Measurements from ENCODE around the gene FAM47E. TPM values are rescaled to one million over a fixed set of nuclear protein-coding genes. Genes with fewer than 3 reads are reported as not detected.

Gene FAM47E
- total and polyA plus RNA-seq, 7 donors = 1.7 to 6.0 (median 2.6) TPM

DNA sequence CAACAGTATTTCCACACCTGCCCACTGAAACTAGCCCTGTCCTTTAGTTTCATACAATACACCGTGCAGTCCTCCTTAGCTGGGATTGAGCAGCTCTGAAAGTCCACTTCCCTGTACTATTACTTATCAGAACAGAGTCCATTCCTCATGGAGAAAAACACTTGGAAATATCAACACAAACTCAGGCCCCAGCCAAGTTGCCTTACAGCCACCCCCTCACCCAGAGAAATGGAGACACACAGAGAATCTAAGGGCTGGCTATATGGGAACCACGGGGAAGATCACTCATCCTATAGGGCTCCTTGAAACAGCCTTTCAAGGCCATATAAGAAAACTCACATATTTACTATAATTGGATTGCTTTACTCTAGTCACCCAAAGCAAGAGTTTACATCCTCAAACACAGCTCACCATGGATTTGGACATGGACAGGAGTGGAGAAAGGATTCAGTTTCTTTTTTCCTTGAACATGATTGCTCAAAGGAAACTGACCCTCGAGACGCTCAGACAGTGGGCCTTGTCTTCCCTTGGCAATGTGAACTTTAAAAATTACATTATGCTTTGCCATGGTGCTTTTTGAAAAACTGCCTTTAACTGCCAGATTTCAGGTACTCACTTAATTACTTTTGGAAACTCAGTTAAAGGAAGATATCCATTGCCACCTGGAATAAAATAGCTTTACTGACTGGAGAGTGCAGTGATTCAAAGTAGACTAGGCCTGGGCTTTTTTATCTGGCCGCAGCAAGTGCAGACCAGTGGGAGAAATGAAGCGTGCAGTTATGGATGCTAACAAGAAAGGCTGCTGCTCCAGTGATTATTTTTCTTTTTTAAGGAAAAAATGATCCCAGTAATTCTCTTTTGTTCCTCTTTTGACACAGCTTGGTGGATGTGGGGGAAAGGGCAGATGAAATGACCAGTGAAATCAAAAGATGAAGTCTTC lies 39.5 kb upstream of the FAM47E start:
- Histone ChIP-seq H3K27me3 (no peaks in the 10 kb centered on the region), H3K36me3 (no peaks in the 10 kb centered on the region), H3K9me3 (no peaks in the 10 kb centered on the region), H3K27ac (peak overlapping the region; percentile 93 to 99 (median 96)), H3K4me1 (peaks cover 0 to 70% (median 66%) of the 10 kb centered on the region in 4 donors), H3K4me3 (peak overlapping the region; percentile 61 to 79 (median 73))
- 15 to 48% methylated on average over 6 of the region's 6 CpGs for WGBS, 2 donors
- intact Hi-C loops (cut with DNase I) = loop anchor here (2.0 to 10.0 kb wide), 4 partner anchors 13 to 863 kb away; partner anchors contain the start of genes CCNI and FAM47E
- DNase-seq = no peak
- TF ChIP-seq, protein P1, sequence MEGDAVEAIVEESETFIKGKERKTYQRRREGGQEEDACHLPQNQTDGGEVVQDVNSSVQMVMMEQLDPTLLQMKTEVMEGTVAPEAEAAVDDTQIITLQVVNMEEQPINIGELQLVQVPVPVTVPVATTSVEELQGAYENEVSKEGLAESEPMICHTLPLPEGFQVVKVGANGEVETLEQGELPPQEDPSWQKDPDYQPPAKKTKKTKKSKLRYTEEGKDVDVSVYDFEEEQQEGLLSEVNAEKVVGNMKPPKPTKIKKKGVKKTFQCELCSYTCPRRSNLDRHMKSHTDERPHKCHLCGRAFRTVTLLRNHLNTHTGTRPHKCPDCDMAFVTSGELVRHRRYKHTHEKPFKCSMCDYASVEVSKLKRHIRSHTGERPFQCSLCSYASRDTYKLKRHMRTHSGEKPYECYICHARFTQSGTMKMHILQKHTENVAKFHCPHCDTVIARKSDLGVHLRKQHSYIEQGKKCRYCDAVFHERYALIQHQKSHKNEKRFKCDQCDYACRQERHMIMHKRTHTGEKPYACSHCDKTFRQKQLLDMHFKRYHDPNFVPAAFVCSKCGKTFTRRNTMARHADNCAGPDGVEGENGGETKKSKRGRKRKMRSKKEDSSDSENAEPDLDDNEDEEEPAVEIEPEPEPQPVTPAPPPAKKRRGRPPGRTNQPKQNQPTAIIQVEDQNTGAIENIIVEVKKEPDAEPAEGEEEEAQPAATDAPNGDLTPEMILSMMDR (IDR thresholded peaks at IDR 0.05) = no peak
- TF ChIP-seq EP300 (IDR thresholded peaks at IDR 0.05) = no peak
- no peak for TF ChIP-seq POLR2AphosphoS5 (IDR thresholded peaks at IDR 0.05)
- no peak for TF ChIP-seq POLR2A (IDR thresholded peaks at IDR 0.05)

DNA sequence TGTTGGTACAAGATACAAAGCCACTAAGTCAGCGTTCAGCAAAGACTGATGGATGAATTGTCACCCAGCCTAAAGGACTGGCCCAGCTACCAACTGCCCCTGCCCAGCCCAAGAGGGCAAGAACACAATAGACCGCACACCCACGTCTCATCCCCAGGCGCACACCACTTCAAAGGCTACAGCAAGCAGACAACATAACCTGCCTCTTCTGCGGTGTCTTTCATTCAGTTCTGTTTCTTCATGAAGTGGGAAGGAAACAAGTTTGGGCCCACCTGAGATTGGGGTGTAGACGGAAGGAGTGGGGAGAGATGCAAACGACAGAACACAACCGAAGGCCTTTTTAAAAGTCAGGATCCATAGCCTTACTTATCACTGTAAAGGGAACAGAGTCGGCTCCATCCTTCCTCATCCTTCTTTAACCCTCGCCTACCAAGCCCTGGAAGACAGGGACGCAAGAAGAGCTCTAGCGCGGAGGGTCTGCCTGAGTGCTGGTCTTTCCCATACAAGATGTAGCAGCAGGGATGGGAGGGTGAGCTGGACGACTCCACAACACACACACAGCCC lies 38.6 kb upstream of the FAM47E start:
- Histone ChIP-seq H3K27me3 (no peaks in the 10 kb centered on the region), H3K27ac (peak overlapping the region; percentile 93 to 99 (median 96)), H3K4me3 (peak overlapping the region; percentile 61 to 79 (median 73)), H3K4me1 (peaks cover 0 to 62% (median 57%) of the 10 kb centered on the region in 4 donors), H3K36me3 (no peaks in the 10 kb centered on the region), H3K9me3 (no peaks in the 10 kb centered on the region)
- no peak for DNase-seq
- TF ChIP-seq EP300 (IDR thresholded peaks at IDR 0.05) = no peak
- no peak for TF ChIP-seq POLR2AphosphoS5 (IDR thresholded peaks at IDR 0.05)
- TF ChIP-seq, protein P1 (IDR thresholded peaks at IDR 0.05) = no peak
- no peak for TF ChIP-seq POLR2A (IDR thresholded peaks at IDR 0.05)
- intact Hi-C loops (cut with DNase I) = loop anchor here (1.0 to 10.0 kb wide), 6 partner anchors 14 to 862 kb away; partner anchors contain the start of genes CCNI, FAM47E and STBD1
- WGBS, 2 donors = 2 to 4% methylated on average over 14 of the region's 14 CpGs

DNA sequence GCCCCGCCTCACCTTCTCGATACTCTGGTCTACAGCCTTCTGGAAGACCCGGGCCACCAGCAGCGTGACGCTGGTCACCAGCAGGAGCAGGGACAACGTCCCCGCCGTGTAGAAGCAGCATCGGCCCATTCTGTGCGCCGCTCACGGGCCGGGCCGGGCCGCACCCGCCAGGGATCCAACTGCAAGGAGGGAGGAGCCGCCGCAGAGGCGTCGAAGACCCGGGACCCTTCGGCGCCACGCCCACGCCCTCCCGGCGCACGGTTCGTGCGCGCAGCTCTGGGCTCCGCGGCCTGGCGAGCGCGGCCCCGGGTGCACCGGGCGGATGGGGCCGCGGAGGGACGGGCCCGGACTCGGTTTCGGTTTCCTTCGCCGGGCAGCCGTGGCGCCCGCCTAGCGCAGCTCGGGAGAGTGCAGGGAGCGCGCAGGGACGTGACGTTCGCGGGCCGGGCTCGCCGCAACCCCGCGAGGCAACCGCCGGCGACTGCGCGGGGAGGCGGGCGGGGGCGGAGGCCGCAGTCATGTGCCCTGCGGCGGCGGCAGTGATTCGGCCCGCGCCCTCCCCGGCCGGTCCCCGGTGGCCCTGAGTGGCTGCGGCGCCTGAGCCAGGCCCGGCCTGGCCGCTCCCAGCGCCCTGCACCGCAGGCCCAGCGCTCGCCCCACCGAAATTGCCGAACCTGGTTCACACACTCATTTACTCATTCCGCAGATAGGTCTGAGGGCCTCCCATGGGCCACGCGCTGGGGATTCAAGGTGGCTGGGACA lies 37.9 kb upstream of the FAM47E start, which contains the start of gene SCARB2:
SCARB2 (minus strand) TSS at position 410 of the 762 bp plus-strand sequence; CDS start at position 129, 281 bp downstream.
- DNase-seq = peak; percentile 95

More for the DNA sequence above, 37.9 kb upstream of the FAM47E start, which contains the start of gene SCARB2:
- Histone ChIP-seq H3K27ac (peak within 1 kb of the TSS; percentile 93 to 99 (median 96)), H3K36me3 (no peaks in the 10 kb centered on the region), H3K9me3 (no peaks in the 10 kb centered on the region), H3K4me3 (peak within 1 kb of the TSS; percentile 61 to 79 (median 73)), H3K4me1 (peaks cover 0 to 57% (median 51%) of the 10 kb centered on the region in 4 donors), H3K27me3 (no peaks in the 10 kb centered on the region)
- TF ChIP-seq POLR2A (IDR thresholded peaks at IDR 0.05) (peak; percentile 24 to 58), POLR2AphosphoS5 (IDR thresholded peaks at IDR 0.05) (peak; percentile 85 to 91 (median 90)), EP300 (IDR thresholded peaks at IDR 0.05) (no peak)
- TF ChIP-seq, protein P1 (IDR thresholded peaks at IDR 0.05) = no peak
- intact Hi-C loops (cut with DNase I) = loop anchor here (1.0 to 10.0 kb wide), 6 partner anchors 15 to 861 kb away; partner anchors contain the start of genes CCNI, FAM47E and STBD1
- 0% methylated on average over 94 of the region's 94 CpGs for WGBS, 2 donors
